Chondrocyte (in vitro differentiated cells): ENCODE results near the gene VANGL1. TPM values are rescaled to one million over a fixed set of nuclear protein-coding genes. Genes with fewer than 3 reads are reported as not detected.

Experiments used
- DNase-seq: peaks from one replicate; pipeline ENCODE4 v3.0.0; 2021; ENCODE audit warnings: mixed read lengths, low spot score
- H3K27ac Mint-ChIP-seq: one replicate; pipeline ENCODE4 v1.8.0; 2021; ENCODE audit warnings: mild to moderate bottlenecking, moderate library complexity, mixed read lengths; ENCODE audit not compliant: unreplicated experiment
- H3K27me3 Mint-ChIP-seq: 2 replicates; pipeline ENCODE4 v1.8.0; 2021; ENCODE audit warnings: low read depth, mixed read lengths
- H3K36me3 Mint-ChIP-seq: 2 replicates; pipeline ENCODE4 v1.8.0; 2021; ENCODE audit warnings: low read depth, mixed read lengths
- H3K4me1 Mint-ChIP-seq: 2 replicates; pipeline ENCODE4 v1.8.0; 2021; ENCODE audit warnings: low read depth, mild to moderate bottlenecking, mixed read lengths
- H3K4me3 Mint-ChIP-seq: one replicate; pipeline ENCODE4 v1.8.0; 2021; ENCODE audit warnings: mild to moderate bottlenecking, moderate library complexity, mixed read lengths; ENCODE audit not compliant: unreplicated experiment
- H3K9me3 Mint-ChIP-seq: 2 replicates; pipeline ENCODE4 v1.8.0; 2021; ENCODE audit warnings: low read depth, mixed read lengths
- CTCF ChIP-seq: fragments of 200-600 bp; sonication (generic); IDR thresholded peaks from 2 replicates; pipeline ENCODE4 v1.5.0; 2021; ENCODE audit warnings: antibody characterized with exemption, mild to moderate bottlenecking, moderate library complexity
- total RNA-seq: library from RNA; stranded (reverse); gene quantifications from 3 replicates; pipeline ENCODE4 v1.2.1, GENCODE V29; 2021

The VANGL1 gene
- total RNA-seq, 1 donor from 2014 or later: 16.2 TPM

- Mint-ChIP-seq H3K27me3 (peaks cover 1% of the 10 kb centered on the region), H3K27ac (no peak overlapping the region), H3K4me1 (no peaks in the 10 kb centered on the region), H3K4me3 (no peak overlapping the region), H3K36me3 (no peaks in the 10 kb centered on the region), H3K9me3 (no peaks in the 10 kb centered on the region)
- no peak for DNase-seq
- TF ChIP-seq CTCF: no peak
Measured at GRCh38 chr1:115719285-115719684, 77.5 kb downstream of the VANGL1 start.

GRCh38 chr1:115722221-115722620 lies 80.5 kb downstream of the VANGL1 start:
- no peaks in the 10 kb centered on the region for H3K9me3 Mint-ChIP-seq
- no peak overlapping the region for H3K27ac Mint-ChIP-seq
- no peak overlapping the region for H3K4me3 Mint-ChIP-seq
- no peaks in the 10 kb centered on the region for H3K4me1 Mint-ChIP-seq
- TF ChIP-seq CTCF: no peak
- no peak for DNase-seq
- H3K27me3 Mint-ChIP-seq: no peaks in the 10 kb centered on the region
- H3K36me3 Mint-ChIP-seq: no peaks in the 10 kb centered on the region

GRCh38 chr1:115723756-115724155 lies 82.0 kb downstream of the VANGL1 start:
- Mint-ChIP-seq H3K27me3 (no peaks in the 10 kb centered on the region), H3K4me1 (peaks cover 10% of the 10 kb centered on the region), H3K4me3 (no peak overlapping the region), H3K9me3 (no peaks in the 10 kb centered on the region), H3K27ac (no peak overlapping the region), H3K36me3 (no peaks in the 10 kb centered on the region)
- no peak for TF ChIP-seq CTCF
- no peak for DNase-seq

GRCh38 chr1:115725600-115725999 lies 83.8 kb downstream of the VANGL1 start:
- Mint-ChIP-seq H3K4me3 (no peak overlapping the region), H3K27ac (no peak overlapping the region)

GRCh38 chr1:115726161-115726560 lies 84.4 kb downstream of the VANGL1 start:
- Mint-ChIP-seq H3K27ac (no peak overlapping the region), H3K27me3 (no peaks in the 10 kb centered on the region), H3K4me1 (peaks cover 10% of the 10 kb centered on the region), H3K9me3 (no peaks in the 10 kb centered on the region), H3K36me3 (no peaks in the 10 kb centered on the region), H3K4me3 (no peak overlapping the region)
- DNase-seq: no peak
- TF ChIP-seq CTCF: no peak

More at GRCh38 chr1:115725600-115725999, 83.8 kb downstream of the VANGL1 start:
- DNase-seq: no peak
- no peaks in the 10 kb centered on the region for H3K27me3 Mint-ChIP-seq
- H3K9me3 Mint-ChIP-seq: no peaks in the 10 kb centered on the region
- H3K36me3 Mint-ChIP-seq: no peaks in the 10 kb centered on the region
- peaks cover 10% of the 10 kb centered on the region for H3K4me1 Mint-ChIP-seq
- no peak for TF ChIP-seq CTCF
